Lower leg skin (tissue), 3 donors: ENCODE results near the gene SPDYC.

ENCODE experiments used
- POLR2A ChIP-seq, 2 donors: fragments of 450-650 bp; IDR thresholded peaks; one replicate each; pipeline ENCODE4 v1.6.1; 2016 to 2017; ENCODE audit warnings: antibody characterized with exemption in 2 of 2, mild to moderate bottlenecking in 1 of 2, moderate library complexity in 1 of 2
- TF ChIP-seq, protein P1 (sequence below), 3 donors: fragments of 450-650 bp; IDR thresholded peaks; one replicate each; pipeline ENCODE4 v1.5.1; 2016; ENCODE audit warnings: antibody characterized with exemption in 3 of 3, mild to moderate bottlenecking in 3 of 3, moderate library complexity in 2 of 3

DNA sequence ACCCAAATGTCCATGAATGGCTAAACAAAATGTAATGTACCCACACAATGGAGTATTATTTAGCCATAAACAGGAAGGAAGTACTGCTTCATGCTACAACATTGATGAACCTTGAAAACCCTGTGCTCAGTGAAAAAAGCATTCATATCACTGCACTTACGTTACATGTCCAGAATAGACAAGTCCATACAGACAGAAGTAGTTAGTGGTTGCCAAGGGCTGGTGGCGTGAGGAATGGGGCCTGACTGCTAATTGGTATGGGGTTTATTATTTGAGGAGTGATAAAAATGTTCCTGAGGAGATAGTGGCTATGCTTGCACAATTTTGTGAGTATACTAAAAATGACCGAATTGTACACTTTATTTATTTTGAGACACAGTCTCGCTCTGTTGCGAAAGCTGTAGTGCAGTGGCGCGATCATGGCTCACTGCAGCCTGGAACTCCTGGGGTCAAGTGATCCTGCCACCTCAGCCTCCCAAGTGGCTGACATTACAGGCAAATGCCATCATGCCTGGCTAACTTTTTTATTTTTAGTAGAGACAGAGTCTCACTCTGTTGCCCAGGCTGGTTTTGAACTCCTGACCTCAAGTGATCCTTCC is 28.0 kb upstream of the SPDYC start:
- TF ChIP-seq, protein P1, sequence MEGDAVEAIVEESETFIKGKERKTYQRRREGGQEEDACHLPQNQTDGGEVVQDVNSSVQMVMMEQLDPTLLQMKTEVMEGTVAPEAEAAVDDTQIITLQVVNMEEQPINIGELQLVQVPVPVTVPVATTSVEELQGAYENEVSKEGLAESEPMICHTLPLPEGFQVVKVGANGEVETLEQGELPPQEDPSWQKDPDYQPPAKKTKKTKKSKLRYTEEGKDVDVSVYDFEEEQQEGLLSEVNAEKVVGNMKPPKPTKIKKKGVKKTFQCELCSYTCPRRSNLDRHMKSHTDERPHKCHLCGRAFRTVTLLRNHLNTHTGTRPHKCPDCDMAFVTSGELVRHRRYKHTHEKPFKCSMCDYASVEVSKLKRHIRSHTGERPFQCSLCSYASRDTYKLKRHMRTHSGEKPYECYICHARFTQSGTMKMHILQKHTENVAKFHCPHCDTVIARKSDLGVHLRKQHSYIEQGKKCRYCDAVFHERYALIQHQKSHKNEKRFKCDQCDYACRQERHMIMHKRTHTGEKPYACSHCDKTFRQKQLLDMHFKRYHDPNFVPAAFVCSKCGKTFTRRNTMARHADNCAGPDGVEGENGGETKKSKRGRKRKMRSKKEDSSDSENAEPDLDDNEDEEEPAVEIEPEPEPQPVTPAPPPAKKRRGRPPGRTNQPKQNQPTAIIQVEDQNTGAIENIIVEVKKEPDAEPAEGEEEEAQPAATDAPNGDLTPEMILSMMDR (IDR thresholded peaks at IDR 0.05): no peak
- no peak for TF ChIP-seq POLR2A (IDR thresholded peaks at IDR 0.05)
